Keratinocyte (primary cell): ENCODE data around the gene DYNLT2. TPM values are rescaled to one million over a fixed set of nuclear protein-coding genes. Genes with fewer than 3 reads are reported as not detected.

Experiments
- DNase-seq: peaks from one replicate; pipeline ENCODE4 v3.0.0-alpha.2; 2011; ENCODE audit warnings: low read depth, missing footprints, low spot score
- FAIRE-seq: peaks from 2 replicates; lab custom pipeline; 2011; peaks lifted over from hg19 to GRCh38; lab: Jason Lieb, UNC
- H2AFZ ChIP-seq: 2 replicates; pipeline ENCODE4 v1.6.0; 2012; ENCODE audit warnings: low read length, control low read depth, inconsistent platforms; ENCODE audit not compliant: control insufficient read depth
- H3K27ac ChIP-seq: 2 replicates; pipeline ENCODE4 v1.5.1; 2011; ENCODE audit warnings: low read length; ENCODE audit not compliant: control insufficient read depth, insufficient read depth
- H3K27me3 ChIP-seq: 3 replicates; pipeline ENCODE4 v1.6.0; 2011; ENCODE audit warnings: low read length; ENCODE audit not compliant: control insufficient read depth, insufficient read depth; ENCODE audit errors: extremely low read depth
- H3K36me3 ChIP-seq, 2 experiments: 2 replicates in 1 of 2; 3 replicates in 1 of 2; pipeline ENCODE4 v1.5.1; 2011; ENCODE audit warnings: low read length in 2 of 2, mild to moderate bottlenecking in 1 of 2; ENCODE audit not compliant: control insufficient read depth in 2 of 2, insufficient read depth in 2 of 2; ENCODE audit errors: extremely low read depth in 1 of 2
- H3K4me1 ChIP-seq: 3 replicates; pipeline ENCODE4 v1.5.1; 2011; ENCODE audit warnings: low read length; ENCODE audit not compliant: control insufficient read depth, insufficient read depth; ENCODE audit errors: extremely low read depth
- H3K4me2 ChIP-seq: 3 replicates; pipeline ENCODE4 v1.6.0; 2011; ENCODE audit warnings: low read depth, low read length; ENCODE audit not compliant: control insufficient read depth, insufficient read depth; ENCODE audit errors: extremely low read depth
- H3K4me3 ChIP-seq, 3 experiments: fragments of 200-600 bp in 1 of 3; sonication (generic) in 1 of 3; 2 replicates in 2 of 3; 3 replicates in 1 of 3; pipeline ENCODE4 v1.5.1; 2011 to 2016; ENCODE audit warnings: low read length in 3 of 3, mild to moderate bottlenecking in 3 of 3, control low read depth in 2 of 3, inconsistent platforms in 1 of 3, low read depth in 1 of 3, mixed read lengths in 1 of 3, mixed run types in 1 of 3, moderate library complexity in 1 of 3; ENCODE audit not compliant: control insufficient read depth in 2 of 3, insufficient read depth in 2 of 3; ENCODE audit errors: extremely low read depth in 1 of 3
- H3K79me2 ChIP-seq: 2 replicates; pipeline ENCODE4 v1.6.0; 2012; ENCODE audit warnings: low read length; ENCODE audit not compliant: control insufficient read depth, insufficient read depth
- H3K9ac ChIP-seq: 3 replicates; pipeline ENCODE4 v1.6.0; 2011; ENCODE audit warnings: low read length; ENCODE audit not compliant: control insufficient read depth, insufficient read depth; ENCODE audit errors: extremely low read depth
- H3K9me1 ChIP-seq: 3 replicates; pipeline ENCODE4 v1.6.0; 2011; ENCODE audit warnings: low read length; ENCODE audit not compliant: control insufficient read depth, insufficient read depth; ENCODE audit errors: extremely low read depth
- H3K9me3 ChIP-seq: 2 replicates; pipeline ENCODE4 v1.5.1; 2012; ENCODE audit warnings: low read depth, low read length; ENCODE audit not compliant: control insufficient read depth
- H4K20me1 ChIP-seq: 3 replicates; pipeline ENCODE4 v1.6.0; 2011; ENCODE audit warnings: low read length; ENCODE audit not compliant: control insufficient read depth, insufficient read depth; ENCODE audit errors: extremely low read depth
- EZH2 ChIP-seq: IDR thresholded peaks from one replicate; pipeline ENCODE4 v1.6.1; 2012; ENCODE audit warnings: inconsistent platforms, mild to moderate bottlenecking, low read length, moderate library complexity
- dilution Hi-C: fragments of 300-500 bp; cut with MboI; formaldehyde crosslinking; loops from one replicate; pipeline ENCODE4 v1.7.0; 2020; ENCODE audit warnings: low sequenced_read_pairs; ENCODE audit not compliant: extremely low pct_ligation_motif_present
- polyA plus RNA-seq, 5 experiments: library from polyadenylated mRNA; depleted of rRNA in 3 of 5; stranded (reverse) in 3 of 5; stranded (forward) in 1 of 5; unstranded in 1 of 5; fragments of >200 nt; gene quantifications; 1 replicate in 1 of 5; 2 replicates in 3 of 5; 3 replicates in 1 of 5; pipeline versions ENCODE4 v1.2.1 to v1.2.3, GENCODE V29; 2011 to 2012; ENCODE audit warnings: missing spikeins in 2 of 5, low read depth in 1 of 5, low replicate concordance in 1 of 5
- TF ChIP-seq, protein P1 (sequence below), 3 experiments: IDR thresholded peaks in 1 of 3; conservative IDR thresholded peaks in 1 of 3; optimal IDR thresholded peaks in 1 of 3; 2 replicates in 2 of 3; 3 replicates in 1 of 3; pipeline versions ENCODE3 to v1.5.1; 2011; ENCODE audit warnings: low read length in 3 of 3, mild to moderate bottlenecking in 3 of 3, moderate library complexity in 2 of 3, control low read depth in 1 of 3, inconsistent platforms in 1 of 3; ENCODE audit not compliant: insufficient read depth in 2 of 3; ENCODE audit errors: extremely low read depth in 1 of 3

DYNLT2 gene
- polyA plus RNA-seq, 1 donor (not counting 4 experiments of a cell fraction or from before 2014, with no cell fraction given), result 0.58 TPM

- H3K79me2 ChIP-seq, result peaks cover 4% of the 10 kb centered on the region
- peaks cover 4 to 12% of the 10 kb centered on the region in 2 experiments for H3K36me3 ChIP-seq
- no peak overlapping the region for H3K4me3 ChIP-seq
- DNase-seq (no peak), FAIRE-seq (no peak)
- no peak overlapping the region for H3K27ac ChIP-seq
- no peaks in the 10 kb centered on the region for H3K27me3 ChIP-seq
- H3K9ac ChIP-seq, result no peak overlapping the region
- H3K9me3 ChIP-seq, result no peaks in the 10 kb centered on the region
- no peaks in the 10 kb centered on the region for H3K9me1 ChIP-seq
- TF ChIP-seq EZH2, result no peak
- TF ChIP-seq, protein P1, sequence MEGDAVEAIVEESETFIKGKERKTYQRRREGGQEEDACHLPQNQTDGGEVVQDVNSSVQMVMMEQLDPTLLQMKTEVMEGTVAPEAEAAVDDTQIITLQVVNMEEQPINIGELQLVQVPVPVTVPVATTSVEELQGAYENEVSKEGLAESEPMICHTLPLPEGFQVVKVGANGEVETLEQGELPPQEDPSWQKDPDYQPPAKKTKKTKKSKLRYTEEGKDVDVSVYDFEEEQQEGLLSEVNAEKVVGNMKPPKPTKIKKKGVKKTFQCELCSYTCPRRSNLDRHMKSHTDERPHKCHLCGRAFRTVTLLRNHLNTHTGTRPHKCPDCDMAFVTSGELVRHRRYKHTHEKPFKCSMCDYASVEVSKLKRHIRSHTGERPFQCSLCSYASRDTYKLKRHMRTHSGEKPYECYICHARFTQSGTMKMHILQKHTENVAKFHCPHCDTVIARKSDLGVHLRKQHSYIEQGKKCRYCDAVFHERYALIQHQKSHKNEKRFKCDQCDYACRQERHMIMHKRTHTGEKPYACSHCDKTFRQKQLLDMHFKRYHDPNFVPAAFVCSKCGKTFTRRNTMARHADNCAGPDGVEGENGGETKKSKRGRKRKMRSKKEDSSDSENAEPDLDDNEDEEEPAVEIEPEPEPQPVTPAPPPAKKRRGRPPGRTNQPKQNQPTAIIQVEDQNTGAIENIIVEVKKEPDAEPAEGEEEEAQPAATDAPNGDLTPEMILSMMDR (optimal IDR thresholded peaks at IDR 0.05 in 1 of 3, IDR thresholded peaks at IDR 0.05 in 1 of 3, conservative IDR thresholded peaks at IDR 0.05 in 1 of 3; ENCODE audit: extremely low read depth in 1 of 3, insufficient read depth in 2 of 3, low read length in 3 of 3), result no peak
- dilution Hi-C loops, result no loop called here
- no peaks in the 10 kb centered on the region for H4K20me1 ChIP-seq
- H3K4me1 ChIP-seq, result peaks cover under 1% of the 10 kb centered on the region
- H3K4me2 ChIP-seq, result no peak overlapping the region
- H2AFZ ChIP-seq, result no peak overlapping the region
These were observed 37.2 kb downstream of the DYNLT2 start for GRCh38 chr6:169714178-169714577.

DNA sequence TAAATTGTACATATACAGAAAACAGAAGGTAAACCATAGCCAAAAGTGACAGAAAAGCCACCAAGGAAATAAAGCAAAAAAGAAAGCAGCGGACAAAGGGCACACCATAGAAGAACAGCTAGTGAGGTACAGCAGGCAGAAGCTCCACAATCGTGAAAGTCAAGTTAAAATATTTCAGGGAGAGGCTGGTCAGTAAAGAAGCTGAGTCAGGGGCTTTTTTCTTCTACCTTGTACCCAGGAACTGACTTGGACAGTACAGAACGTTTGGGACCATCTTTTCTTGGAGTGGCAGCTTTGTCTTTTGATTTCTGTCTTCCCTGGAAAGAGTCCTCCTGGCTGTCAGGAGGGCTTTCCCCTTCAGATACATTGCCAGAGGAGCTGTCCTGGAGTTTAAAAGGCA lies 41.4 kb downstream of the DYNLT2 start:
- FAIRE-seq, result no peak
- Histone ChIP-seq H3K36me3 (peaks cover 3 to 12% of the 10 kb centered on the region in 2 experiments), H3K9me3 (no peaks in the 10 kb centered on the region), H3K79me2 (peaks cover 7% of the 10 kb centered on the region), H3K9me1 (no peaks in the 10 kb centered on the region), H3K4me2 (no peak overlapping the region), H3K27ac (no peak overlapping the region), H2AFZ (no peak overlapping the region), H3K4me1 (peaks cover 4% of the 10 kb centered on the region), H4K20me1 (no peaks in the 10 kb centered on the region), H3K27me3 (no peaks in the 10 kb centered on the region), H3K9ac (no peak overlapping the region), H3K4me3 (no peak overlapping the region)
- TF ChIP-seq, protein P1 (optimal IDR thresholded peaks at IDR 0.05 in 1 of 3, IDR thresholded peaks at IDR 0.05 in 1 of 3, conservative IDR thresholded peaks at IDR 0.05 in 1 of 3; ENCODE audit: extremely low read depth in 1 of 3, insufficient read depth in 2 of 3, low read length in 3 of 3), result no peak
- DNase-seq, result no peak
- dilution Hi-C loops, result no loop called here
